BE2C (cell line): ENCODE data around the gene RICTOR. TPM values are rescaled to one million over a fixed set of nuclear protein-coding genes. Genes with fewer than 3 reads are reported as not detected.
A peak's percentile ranks its signal among the peaks of the same experiment; 100 is the strongest.

Experiments
- DNase-seq: peaks from one replicate; pipeline ENCODE4 v3.0.0-alpha.2; 2020
- H3K27me3 ChIP-seq: fragments of 250-450 bp; sonication (Bioruptor Pico); 2 replicates; pipeline ENCODE4 v1.5.1; 2020; ENCODE audit warnings: mild to moderate bottlenecking
- H3K36me3 ChIP-seq: fragments of 250-450 bp; sonication (Bioruptor Pico); 2 replicates; pipeline ENCODE4 v1.5.1; 2020; ENCODE audit warnings: mild to moderate bottlenecking
- H3K4me1 ChIP-seq: fragments of 250-450 bp; sonication (Bioruptor Pico); 2 replicates; pipeline ENCODE4 v1.5.1; 2020
- H3K4me3 ChIP-seq: 2 replicates; pipeline ENCODE4 v1.5.1; 2011; ENCODE audit warnings: low read depth, low read length
- H3K9me3 ChIP-seq: fragments of 250-450 bp; sonication (Bioruptor Pico); 2 replicates; pipeline ENCODE4 v1.5.1; 2020
- CTCF ChIP-seq: IDR thresholded peaks from 2 replicates; pipeline ENCODE4 v1.5.1; 2012; ENCODE audit warnings: mild to moderate bottlenecking, low read depth, low read length
- polyA plus RNA-seq: library from polyadenylated mRNA; unstranded; fragments of >200 nt; gene quantifications from one replicate; pipeline ENCODE4 v1.2.1, GENCODE V29; 2012; ENCODE audit warnings: low read depth, missing spikeins; ENCODE audit not compliant: insufficient read length, insufficient read depth

Gene RICTOR
- polyA plus RNA-seq, result 4.0 TPM

GRCh38 chr5:39074017-39074814, at the start of gene RICTOR:
RICTOR (minus strand) TSS chr5:39074399; CDS start chr5:39074377, 22 bp downstream.
- H3K4me3 ChIP-seq, result peak within 1 kb of the TSS; percentile 88
- no peaks in the 10 kb centered on the region for H3K9me3 ChIP-seq
- TF ChIP-seq CTCF, result no peak
- H3K27me3 ChIP-seq, result peaks cover 34% of the 10 kb centered on the region
- H3K4me1 ChIP-seq, result no peaks in the 10 kb centered on the region
- DNase-seq, result peak; percentile 92
- H3K36me3 ChIP-seq, result no peaks in the 10 kb centered on the region

GRCh38 chr5:39121922-39122321, 47.7 kb upstream of the RICTOR start:
- no peaks in the 10 kb centered on the region for H3K36me3 ChIP-seq
- peaks cover 63% of the 10 kb centered on the region for H3K27me3 ChIP-seq
- H3K4me3 ChIP-seq, result no peak overlapping the region
- H3K4me1 ChIP-seq, result no peaks in the 10 kb centered on the region
- no peak for DNase-seq
- H3K9me3 ChIP-seq, result no peaks in the 10 kb centered on the region
- TF ChIP-seq CTCF, result no peak

GRCh38 chr5:39121315-39121714, 47.1 kb upstream of the RICTOR start:
- Histone ChIP-seq H3K36me3 (no peaks in the 10 kb centered on the region), H3K9me3 (no peaks in the 10 kb centered on the region), H3K4me3 (no peak overlapping the region), H3K4me1 (no peaks in the 10 kb centered on the region), H3K27me3 (peaks cover 65% of the 10 kb centered on the region)
- DNase-seq, result no peak
- TF ChIP-seq CTCF, result no peak

GRCh38 chr5:39120052-39120420, 45.8 kb upstream of the RICTOR start:
- DNase-seq, result no peak
- no peaks in the 10 kb centered on the region for H3K4me1 ChIP-seq
- no peaks in the 10 kb centered on the region for H3K9me3 ChIP-seq
- peaks cover 72% of the 10 kb centered on the region for H3K27me3 ChIP-seq
- H3K4me3 ChIP-seq, result no peak overlapping the region
- TF ChIP-seq CTCF, result no peak
- H3K36me3 ChIP-seq, result no peaks in the 10 kb centered on the region

GRCh38 chr5:39119404-39120051, 45.3 kb upstream of the RICTOR start:
- no peak for DNase-seq
- TF ChIP-seq CTCF, result no peak
- Histone ChIP-seq H3K36me3 (no peaks in the 10 kb centered on the region), H3K27me3 (peaks cover 75% of the 10 kb centered on the region), H3K9me3 (no peaks in the 10 kb centered on the region), H3K4me3 (no peak overlapping the region), H3K4me1 (no peaks in the 10 kb centered on the region)

GRCh38 chr5:39118638-39119037, 44.4 kb upstream of the RICTOR start:
- Histone ChIP-seq H3K4me3 (no peak overlapping the region), H3K27me3 (peaks cover 75% of the 10 kb centered on the region), H3K4me1 (no peaks in the 10 kb centered on the region), H3K9me3 (no peaks in the 10 kb centered on the region), H3K36me3 (no peaks in the 10 kb centered on the region)
- DNase-seq, result no peak
- TF ChIP-seq CTCF, result no peak
